Kidney tubule cell (primary cell): ENCODE data around the gene NT5C.

Source experiments
- DNase-seq: peaks from one replicate; pipeline ENCODE4 v3.0.0-alpha.2; 2018; ENCODE audit warnings: low spot score

NT5C gene

GRCh38 chr17:75115555-75115954 is 16.0 kb downstream of the NT5C start:
- DNase-seq, result no peak

GRCh38 chr17:75114552-75115314 is 16.8 kb downstream of the NT5C start:
- no peak for DNase-seq

DNA sequence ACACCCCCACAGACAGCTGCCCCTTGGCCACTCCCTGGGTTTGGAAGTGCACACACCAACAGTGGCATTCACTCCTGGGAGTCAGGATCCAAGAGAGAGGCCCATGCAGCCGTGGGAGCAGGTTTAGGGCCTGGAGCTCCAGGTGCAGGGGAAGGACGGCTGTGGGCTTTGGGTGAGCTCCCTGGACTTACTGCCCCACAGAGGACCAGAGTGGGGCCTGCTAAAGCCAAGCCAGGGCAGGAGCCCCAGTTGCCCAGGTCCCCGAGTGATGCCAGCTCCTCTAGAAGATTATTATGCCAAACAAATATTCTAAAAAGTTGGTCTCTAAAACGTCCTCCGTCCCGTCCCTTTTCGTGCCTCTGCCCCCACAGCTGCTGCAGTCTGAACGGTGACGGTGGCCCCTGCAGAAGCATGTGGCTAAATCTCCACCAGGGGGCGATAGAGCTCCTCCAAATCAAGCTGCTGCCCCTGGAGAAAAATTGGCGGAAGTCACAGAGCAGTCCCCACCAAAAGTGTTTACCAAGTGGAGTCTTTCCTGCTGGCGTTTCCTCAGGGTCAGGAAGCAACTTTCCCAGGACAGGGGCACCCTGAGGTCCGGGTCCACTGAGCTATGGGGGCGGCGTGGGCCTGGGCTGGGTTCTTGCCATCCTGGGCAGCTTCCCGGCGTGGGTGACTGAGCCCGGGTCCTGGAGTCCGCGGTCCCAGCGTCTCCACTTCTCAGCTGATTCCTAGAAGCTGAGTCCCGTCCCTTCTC is 17.6 kb downstream of the NT5C start:
- DNase-seq, result peak; percentile 91

DNA sequence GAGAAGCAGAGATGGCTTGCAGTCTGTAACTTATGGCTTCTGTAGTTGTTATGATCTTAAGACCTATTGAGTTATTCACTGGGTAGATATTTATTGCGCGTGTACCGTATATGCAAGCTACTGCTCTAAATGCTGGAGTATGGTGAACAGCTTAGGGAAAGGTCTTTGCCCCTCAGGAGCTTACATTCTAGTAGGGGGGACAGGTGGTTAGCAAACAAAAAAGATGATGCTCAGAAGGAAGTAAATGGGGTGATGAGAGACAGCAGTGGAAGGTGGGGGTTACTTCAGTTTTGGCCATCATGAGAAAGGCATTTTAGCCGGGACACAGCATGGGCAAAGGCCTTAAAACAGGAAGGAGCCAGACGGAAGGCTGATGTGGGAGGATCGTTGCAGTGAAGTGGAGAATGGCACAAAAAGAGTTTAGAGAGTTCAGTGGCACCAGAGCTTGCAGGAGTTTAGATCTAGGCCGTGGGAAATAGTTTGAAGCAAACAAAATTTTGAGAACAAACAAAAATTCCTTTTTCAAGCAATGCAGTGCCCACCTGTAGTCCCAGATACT is 19.7 kb downstream of the NT5C start:
- DNase-seq, result no peak

- peak; percentile 28 for DNase-seq
Observed at GRCh38 chr17:75110234-75110937, 21.2 kb downstream of the NT5C start.

GRCh38 chr17:75109407-75110233 is 21.9 kb downstream of the NT5C start, which contains the start of gene ARMC7:
Gene ARMC7, plus strand, starts transcription at chr17:75109969. Its CDS starts 320 bp downstream, at chr17:75110289.
- peak; percentile 89 for DNase-seq

GRCh38 chr17:75109046-75109406 is 22.5 kb downstream of the NT5C start:
- no peak for DNase-seq

DNA sequence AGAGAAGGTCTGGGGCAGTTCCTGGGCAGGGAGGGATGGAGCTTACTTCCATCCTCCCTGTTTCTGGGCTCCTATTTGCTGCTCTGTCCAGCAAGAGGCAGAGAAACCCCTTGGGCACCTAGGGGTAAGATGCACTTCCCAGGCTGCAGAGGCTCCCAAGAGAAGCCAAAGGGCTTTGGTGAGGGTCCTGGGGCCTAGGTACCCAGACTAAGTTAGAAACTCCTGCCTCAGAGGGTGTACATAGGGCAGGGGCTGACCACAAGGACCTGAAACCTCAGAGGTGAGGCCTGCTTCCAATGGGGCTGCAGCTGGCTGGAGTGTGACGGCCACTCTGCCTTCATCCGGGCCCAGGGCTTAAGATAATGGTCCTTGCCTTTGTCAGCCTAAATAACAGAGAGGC is 23.3 kb downstream of the NT5C start:
- no peak for DNase-seq

DNA sequence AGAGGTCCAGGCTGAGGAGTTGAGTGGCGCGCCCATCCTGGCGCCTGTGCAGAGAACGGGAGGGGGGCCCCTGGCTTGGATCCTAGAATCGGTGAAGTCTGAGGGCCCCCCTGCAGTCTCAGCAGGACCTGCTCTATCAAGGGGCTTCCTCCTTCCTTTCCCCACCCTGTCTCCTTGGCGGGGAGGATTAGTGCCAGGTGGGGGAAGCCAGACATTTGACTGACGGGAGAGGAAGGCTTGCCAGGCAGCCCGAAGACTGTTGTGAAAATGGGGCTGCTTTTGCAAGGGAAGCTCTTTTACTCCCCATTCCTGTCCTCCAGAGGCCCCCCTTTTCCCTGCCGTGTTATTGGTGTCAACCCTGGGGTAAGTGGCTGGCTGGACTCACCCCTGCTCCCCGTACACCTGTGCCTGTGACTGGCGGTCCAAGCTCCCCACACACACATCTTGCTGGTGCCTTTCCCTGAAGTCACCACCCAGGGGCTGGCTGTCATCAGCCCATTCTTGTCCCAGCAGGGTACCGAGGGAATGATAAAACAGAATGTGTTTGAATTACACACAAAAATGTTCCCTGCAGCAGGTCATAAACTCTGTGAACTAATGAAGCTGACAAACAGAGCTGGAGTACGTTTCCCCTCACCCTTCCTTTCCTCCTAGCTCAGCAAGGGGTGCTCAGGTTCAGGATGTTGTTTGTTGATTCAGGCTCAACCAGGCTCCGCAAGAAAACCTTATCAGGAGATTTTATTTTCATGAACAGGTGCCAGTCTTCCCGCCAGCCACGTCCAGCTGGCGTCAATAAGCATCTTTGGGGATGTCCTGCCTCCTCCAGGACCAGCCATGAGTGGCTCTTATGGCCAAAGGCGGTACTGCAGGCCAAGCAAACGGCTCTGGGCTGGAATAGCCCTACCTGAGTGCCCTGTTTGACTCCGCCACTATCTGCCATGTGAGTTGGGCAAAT is 26.1 kb downstream of the NT5C start:
- DNase-seq, result peak; percentile 63

GRCh38 chr17:75103601-75104554 is 27.7 kb downstream of the NT5C start:
- DNase-seq, result no peak

DNA sequence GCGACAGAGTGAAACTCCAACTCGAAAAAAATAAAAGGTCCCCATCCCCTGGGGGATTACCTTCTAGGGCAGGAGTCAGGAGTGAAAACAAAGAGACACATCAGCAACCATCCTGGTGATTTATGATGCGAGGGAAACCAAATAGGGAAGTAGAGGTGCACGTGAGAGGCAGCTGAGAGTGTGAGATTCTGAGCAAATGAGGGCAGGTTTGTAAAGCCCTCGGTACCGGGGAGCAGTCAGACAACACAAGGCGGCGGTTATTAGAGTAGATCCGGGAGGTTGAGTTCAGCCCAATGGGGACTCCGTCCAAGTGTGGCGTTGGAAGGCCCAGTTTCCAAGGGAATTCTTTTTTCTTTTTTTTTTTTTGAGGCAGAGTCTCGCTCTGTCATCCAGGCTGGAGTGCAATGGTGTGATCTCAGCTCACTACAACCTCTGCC is 29.1 kb downstream of the NT5C start:
- no peak for DNase-seq

- DNase-seq, result no peak
Observed at GRCh38 chr17:75099881-75100595, 31.5 kb downstream of the NT5C start.

GRCh38 chr17:75098861-75099260 is 32.7 kb downstream of the NT5C start:
- no peak for DNase-seq

DNA sequence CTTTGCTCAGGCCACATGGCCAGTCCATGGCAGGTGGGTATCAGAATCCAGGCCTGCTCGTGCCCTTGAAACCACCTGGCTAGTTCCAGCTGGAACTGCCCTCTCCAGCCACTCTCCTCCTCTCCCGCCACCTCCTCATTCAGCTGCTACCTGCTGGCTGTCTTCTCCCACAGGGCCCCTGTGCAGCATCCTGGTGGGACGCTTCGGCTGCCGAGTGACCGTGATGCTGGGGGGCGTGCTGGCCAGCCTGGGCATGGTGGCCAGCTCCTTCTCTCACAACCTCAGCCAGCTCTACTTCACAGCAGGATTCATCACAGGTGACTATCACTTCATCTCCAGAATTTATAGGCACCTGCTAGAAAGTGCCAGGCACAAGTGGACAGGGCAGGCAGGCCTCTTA is 33.7 kb downstream of the NT5C start:
- DNase-seq, result no peak

DNA sequence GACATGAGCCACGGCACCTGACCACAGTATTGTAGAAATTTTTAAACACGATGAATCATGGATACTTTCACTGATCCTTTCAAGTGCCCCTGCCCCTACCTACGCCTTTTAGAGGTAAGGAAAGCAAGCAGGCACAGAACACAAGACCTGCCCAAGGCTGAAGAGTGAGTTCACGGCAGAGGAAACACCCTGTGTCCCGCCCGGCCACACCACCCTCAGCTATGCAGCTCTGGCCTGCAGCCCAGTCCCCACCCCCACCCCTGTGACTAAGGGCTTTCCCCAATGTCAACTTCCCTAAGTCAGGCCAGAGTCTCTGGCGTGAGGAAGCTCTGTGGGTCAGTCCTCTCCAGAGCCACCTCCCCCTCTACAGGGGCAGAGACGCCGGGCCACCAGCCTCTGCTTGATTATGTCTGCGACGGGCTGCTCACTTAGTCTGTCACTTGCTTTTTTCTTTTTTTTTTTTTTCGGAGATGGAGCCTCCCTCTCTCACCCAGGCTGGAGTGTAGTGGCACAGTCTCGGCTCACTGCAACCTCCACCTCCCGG is 35.4 kb downstream of the NT5C start:
- peak; percentile 99 for DNase-seq

- no peak for DNase-seq
Observed at GRCh38 chr17:75094871-75095399, 36.6 kb downstream of the NT5C start.

GRCh38 chr17:75093548-75094158 is 37.9 kb downstream of the NT5C start:
- peak; percentile 27 for DNase-seq
